CD4-positive, alpha-beta T cell treated with Interleukin-2 at 100 ng/mL for 4 hours (primary cell): Measurements from ENCODE around the gene ACTG1.

Source experiments
- DNase-seq: peaks from one replicate; pipeline ENCODE4 v3.0.0-alpha.2; 2020; ENCODE audit warnings: low spot score

The ACTG1 gene

GRCh38 chr17:81481073-81481799 lies 31.4 kb downstream of the ACTG1 start:
- DNase-seq, result peak; percentile 56

DNA sequence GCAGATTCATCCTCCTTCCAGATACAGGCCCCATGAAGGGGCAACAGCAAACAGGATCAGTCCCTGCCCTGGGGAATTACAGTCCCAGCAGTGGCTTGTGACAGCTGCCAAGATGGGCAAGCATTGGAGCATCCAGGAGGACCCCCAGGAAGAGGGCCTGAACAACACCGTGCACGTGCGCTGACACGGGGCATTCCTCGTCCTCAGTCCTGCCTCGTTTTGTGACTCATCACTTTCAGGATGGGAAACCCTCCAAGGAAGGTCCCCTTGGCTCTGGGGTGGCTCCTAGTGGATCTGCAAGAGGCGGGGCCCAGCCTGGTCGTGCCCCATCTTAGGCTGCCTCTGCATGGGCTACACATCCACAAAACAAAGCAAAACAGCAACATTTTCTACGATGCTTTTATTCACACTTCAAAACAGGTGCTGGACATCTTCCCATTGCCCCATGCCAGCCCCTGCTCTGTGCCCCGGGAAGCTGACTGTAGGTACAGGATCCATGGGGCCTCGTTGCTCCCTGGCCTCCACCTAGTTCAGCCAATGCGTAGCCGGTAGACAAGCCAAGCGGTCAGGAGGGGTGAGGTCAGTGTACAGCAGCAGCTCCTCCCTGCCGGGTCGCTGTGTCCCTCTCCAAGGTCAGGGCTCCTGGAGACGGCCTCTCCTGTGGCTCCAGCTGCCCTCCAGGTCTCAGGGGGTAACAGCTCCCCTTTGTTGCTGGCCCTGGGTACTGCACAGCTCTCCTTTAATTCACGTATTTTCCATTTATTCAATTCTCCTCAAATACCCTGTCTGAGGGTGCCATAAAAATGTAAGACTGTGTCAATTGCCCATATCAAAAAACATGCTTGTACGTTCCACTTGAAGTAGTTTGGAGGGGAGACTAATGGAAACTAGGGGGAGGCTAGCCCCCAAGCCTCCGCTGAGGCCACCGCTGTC lies 32.2 kb downstream of the ACTG1 start:
- no peak for DNase-seq

DNA sequence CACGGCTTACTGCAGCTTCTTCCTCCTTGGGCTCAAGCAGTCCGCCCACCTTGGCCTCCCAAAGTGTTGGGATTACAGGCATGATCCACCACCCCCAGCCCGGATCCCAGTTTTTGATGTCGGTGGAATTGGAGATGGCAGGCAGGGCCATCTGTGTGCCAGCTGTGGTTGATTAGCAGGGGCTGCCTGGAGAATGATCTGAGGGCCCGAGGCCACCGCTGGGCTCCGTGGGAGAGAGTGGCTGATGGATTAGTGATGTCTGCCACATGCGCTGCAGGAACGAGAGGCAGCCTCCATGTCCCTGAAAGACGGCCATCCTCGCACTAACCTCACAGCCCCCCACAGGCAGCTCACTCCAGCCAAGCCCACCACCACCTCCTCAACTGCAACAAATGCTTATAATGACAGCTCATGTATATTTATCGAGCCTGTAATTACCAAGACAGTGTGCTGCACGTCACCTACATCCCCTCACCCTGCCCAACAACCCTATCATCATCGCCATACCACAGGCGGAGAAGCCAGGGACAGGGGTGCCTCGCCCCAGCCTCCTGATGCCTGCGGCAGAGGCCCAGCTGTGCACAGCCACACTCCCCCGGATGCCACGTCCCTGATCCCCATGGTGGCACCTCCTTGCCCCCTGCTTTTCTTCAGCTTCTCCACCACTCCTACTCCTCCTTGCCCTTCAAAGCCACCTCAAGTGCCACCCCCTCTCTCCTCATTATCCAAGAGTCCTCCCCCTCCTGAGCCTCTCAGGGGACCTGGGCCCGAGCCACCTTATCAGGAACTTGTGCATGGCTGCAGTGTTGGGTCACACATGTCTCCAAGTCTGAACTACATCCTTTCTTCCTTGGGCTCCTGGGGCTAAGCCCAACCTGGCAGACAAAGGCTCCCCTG lies 33.2 kb downstream of the ACTG1 start:
- no peak for DNase-seq

- DNase-seq, result no peak
These were observed 34.5 kb downstream of the ACTG1 start for GRCh38 chr17:81478119-81478518.

DNA sequence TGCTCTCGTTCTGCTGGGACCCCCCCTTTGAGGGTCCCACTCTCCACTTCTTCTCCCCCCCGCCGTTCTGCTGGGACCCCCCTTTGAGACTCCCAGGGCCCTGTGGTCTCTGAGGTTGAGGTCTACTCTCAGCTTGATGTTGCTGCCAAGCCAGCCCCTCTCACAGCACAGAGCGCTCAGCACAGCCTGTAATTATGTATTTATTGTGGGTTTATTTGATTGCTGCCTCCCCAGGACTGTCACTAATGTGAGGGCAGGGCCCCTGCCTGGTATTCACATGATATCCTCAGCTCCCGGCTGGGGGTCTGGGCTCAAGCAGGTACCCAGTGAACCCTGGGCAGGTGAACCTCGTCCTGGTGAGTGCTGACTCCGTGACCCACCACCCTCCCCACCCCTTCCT lies 35.4 kb downstream of the ACTG1 start:
- no peak for DNase-seq

- DNase-seq, result no peak
These were observed 36.0 kb downstream of the ACTG1 start for GRCh38 chr17:81476635-81477034.

DNA sequence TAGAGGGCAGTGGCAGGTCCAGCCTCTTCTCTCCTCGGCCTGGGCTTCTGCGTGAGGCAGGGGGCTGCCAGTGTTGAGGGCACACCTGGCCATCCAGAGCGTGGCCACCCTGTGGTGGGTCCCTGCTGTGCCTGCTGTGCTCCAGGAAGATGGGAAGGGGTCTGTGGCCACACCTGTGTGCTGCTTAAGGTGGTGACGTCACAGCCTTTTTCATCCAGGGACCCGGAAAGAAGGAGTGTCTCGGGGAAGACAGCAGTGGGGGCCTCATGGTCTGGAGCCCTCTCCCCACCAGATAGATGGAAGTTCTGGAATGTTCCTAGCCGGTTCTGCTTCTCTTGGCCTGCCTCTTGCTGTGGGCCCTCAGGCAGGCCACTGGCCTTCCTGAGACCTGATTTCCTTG lies 36.5 kb downstream of the ACTG1 start:
- DNase-seq, result no peak

DNA sequence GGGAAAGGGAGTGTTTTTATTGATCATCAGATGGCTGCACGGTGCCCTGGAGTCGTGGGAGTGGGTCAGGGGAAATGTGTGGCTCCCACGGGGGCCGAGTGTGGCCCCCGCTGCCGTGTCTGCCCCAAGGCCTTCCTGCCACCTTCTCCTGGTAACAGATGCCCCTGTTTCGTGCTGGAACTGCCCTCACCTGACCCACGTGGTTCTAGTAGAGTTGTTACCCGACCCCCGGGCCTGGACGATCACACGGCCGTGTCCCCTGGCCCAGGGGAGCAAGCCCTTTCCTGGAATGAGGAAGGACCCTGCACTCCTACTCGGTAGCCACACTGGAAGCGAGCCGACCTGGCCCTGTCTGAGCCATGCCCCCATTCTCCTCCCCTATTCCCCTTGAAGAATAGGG lies 37.6 kb downstream of the ACTG1 start:
- DNase-seq, result no peak

GRCh38 chr17:81473019-81473418 lies 39.6 kb downstream of the ACTG1 start:
- DNase-seq, result no peak

DNA sequence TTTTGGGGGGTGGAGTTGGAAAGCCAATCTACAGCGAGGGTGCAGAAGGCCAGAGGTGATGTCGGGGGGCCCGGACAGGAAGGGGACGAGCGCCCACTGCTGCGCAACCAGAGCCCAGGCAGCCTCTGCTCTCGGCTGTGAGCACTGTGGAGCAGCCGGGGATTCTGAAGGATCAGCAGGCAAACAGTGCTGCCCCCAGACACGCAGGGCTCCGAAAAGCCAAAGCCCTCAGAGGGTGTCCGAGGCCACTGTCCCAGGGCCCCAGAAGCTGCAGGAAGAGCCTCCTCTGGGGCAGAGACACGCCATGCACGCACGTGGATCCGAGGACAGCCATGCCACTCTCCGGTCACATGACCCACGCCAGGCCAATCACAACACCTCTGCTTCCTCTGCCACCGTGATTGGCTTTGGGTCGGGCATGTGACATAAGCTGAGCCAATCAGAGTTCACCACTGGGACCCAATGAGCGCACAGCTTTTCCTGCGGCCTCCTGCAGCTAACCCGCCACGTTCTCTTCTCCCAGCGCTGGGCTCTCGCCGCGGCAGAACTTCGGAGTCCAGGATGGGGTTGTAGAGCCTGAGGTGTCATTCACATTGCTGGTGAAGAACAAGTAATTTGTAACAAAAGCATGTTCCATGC lies 40.7 kb downstream of the ACTG1 start:
- DNase-seq, result no peak

DNA sequence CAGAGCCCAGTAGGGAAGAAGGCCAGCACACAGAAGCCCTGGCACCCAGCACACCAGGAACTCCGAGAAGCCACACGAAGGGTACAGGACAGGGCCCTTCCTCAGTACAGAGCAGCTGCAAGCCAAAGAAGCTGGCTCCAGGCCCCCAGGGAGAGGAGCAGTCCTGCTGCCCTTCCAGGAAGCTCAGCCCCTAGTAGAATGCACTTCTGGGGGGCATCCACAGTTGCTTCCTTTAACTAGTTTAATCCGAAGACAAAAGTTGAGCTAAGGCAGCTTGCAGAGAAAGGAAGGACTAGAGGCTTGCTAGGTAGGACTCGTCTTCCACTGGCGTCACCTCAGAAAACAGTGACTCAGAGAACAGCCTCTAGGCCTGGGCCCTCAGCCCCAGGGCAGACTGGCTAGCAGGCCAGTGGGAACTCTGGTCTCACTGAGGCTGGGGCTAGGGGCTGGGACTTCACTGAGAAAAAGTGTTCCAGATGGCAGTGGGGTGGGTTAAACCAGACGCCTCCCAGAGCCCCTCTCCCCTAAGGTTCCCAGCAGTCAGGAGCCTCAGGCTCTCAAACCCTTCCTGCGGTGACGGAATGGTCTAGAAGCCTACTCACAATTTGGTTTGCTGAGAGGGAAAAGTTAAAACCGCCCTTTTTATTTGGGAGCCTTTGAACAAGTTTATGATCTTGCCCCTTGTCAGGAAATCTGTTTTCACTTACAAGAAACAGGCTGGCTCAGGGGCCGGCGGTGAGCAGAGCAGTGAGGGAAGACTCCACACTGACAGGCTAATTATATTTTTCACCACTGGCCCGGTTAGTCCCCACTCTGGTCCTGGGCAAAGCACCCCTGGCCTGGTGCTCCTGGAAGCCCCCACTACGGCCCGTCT lies 41.4 kb downstream of the ACTG1 start:
- no peak for DNase-seq

DNA sequence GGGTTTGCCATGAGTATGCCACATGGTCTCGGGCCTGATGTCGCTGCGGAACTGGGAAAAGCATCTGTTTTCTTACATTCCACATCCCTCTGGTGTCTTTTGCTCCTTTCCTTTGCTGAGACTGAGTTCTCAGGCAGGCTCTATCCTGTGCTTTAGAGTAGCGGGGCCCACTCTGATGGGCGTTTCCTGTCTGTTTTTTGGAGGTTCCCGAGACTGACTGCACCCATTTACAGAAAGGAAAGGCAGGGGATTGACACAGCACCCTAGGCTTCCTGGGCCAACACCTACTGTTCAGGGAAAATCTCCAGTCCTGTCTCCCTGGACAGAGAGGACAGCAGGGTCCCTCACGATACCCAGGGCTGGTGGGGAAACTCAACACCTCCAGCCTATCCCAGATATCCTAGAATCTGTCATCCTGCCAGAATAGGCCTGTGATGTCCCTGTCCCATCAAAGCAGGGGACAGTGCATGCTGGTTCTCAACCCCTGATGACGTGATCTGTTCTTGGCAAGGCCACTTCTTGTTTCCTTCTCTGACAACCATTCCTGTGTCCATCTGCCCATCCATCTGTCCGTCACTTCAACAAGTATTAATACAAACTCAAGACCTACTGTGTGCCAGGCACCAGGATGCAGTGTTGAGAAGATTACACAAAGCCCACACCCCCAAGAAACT lies 42.2 kb downstream of the ACTG1 start:
- DNase-seq, result no peak

DNA sequence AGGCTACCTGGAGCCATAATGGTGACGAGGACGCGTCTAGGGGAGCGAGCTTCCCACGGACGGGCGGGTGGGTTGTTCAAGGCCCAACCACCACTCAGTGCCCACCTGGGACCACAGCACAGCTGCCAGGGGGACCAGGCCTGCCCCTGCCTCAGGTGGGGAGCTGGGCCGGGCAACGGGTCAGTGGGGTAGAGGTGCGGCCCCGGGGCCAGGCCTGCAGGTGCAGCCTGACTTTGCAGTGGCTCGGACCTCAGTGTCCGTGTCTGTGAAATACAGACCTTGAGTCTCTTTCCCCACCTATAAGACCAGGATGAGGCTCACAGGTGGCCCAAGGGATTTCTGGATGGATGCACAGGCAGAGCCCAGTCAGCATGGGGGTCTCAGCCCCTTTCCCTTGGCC lies 43.3 kb downstream of the ACTG1 start:
- no peak for DNase-seq

DNA sequence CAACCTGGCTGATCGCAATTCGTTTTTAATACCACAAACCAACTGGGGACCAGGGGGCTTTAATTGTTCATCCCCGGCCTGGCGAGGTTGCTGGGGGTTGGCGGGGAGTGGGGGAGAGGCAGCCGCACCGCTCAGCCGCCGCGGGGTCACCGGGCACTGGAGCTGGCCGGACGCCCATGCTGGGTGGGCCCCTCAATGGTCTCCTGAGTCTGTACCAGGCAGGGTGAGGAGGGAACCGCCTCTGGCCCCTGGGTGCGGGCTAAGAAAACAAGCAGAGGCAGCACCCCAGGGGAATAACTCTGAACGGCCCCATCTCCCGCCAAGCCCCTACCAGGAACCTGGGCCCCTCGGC lies 43.9 kb downstream of the ACTG1 start:
- DNase-seq, result no peak

DNA sequence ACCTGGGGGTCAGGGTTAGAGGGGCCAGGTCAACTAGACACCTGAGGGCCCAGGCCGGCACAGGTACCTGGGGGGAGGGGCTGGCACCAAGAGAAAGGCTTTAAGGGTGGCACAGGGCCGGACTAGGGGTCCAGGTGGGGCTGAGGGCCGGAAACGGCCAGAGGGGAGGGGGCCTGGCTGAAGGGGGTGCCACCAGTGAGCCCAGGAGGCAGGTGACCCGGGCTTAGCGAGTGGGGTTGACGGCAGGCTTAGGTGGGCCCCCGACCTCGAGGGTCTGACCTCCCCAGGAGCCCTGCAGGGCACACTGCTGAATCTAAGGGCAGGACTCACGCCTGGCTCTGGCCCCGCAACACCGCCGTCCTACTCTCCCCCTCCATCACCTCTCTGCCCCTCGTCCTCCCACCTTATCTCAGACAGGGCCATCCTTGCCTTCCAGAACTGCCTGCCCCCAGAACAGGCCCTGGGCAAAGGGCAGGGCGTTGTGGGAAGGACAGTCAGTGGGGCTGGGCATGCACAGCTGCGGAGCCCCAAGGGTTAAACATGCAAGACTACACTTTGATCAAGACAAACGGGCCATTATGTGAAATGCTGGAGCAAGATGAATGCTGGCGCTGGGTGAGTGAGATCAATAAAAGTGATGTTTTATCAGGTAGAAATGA lies 44.4 kb downstream of the ACTG1 start:
- DNase-seq, result no peak

DNA sequence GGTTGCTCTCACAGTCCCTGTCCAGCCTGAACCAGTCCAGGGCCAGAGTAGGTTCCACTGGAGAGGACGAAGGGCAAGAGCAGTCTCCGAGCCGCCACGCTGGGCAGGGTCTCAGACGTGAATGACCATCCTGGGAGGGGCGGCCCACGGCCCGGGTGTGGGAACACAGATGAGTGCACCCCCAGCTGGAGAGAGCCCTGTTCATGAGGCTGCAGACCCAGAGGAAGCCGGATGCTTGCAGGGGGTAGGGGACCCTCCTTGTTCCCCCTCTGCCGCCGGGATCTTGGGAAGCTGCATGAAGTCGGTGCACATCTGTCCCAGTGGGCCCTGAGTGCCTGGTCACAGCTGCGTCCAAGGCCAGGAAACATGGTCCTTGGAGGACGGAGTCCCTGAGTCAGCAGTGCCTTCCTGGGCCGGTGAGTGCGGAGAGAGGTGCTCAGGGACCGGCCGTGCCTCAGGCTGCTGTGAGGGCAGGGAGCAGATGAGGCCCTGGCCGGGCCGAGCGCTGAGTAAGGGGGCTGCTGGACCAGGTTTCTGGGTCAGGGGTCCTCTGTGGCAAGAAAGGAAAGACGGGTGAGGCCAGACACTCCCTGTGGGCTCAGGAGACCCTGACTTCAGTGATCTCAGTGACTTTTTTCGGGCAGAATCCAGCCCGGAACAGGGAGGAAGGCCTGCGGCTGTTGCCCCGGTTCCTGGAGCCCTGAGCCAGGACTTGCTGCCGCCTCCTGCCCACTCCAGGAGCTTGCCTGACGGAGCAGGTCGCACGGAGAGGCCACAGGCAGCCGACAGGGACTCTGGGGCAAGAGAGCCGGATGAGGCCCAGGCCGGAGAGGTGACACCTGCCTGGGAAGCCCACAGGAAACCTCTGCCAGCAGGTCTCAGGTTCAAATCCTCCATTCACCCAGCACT lies 45.8 kb downstream of the ACTG1 start:
- no peak for DNase-seq

DNA sequence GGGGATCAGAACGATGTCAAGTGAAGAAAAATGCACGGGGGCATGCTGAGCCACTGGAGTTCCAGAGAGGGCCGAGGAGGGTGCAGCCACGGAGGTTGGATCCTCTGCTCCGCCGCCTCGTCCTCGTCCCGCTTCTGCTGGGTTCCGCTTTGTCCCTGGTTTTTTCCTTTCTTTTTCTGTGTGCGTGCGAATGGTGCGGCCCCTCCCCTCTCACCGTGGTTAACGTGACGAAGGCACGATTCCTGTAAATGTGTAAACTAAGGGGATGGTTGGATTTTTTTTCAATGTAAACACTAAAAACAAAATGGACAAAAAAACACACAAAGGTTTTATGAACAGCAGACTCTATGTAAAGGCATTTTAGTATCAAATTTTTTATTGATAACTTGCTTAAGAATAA lies 46.7 kb downstream of the ACTG1 start:
- no peak for DNase-seq

DNA sequence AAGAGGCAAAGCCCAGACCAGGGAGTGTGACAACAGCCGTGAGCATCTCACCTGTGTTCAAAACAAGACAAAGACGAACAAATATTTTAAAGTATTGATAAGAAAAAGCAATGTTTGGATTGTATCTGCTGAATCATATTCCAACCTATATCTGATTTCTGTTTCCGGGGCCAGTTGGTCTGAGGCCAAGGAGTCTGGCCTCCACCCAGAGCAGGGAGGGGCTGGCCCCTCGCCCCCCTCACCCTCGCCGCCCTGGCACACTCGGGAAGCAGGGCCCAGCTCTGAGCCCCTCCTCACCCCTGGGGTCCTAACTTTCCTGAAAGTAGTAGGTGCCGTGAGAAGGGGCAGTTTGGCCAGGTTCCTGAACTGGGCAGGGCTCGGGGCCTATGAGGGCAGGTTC lies 48.0 kb downstream of the ACTG1 start:
- DNase-seq, result no peak

GRCh38 chr17:81463506-81463905 lies 49.1 kb downstream of the ACTG1 start:
- no peak for DNase-seq
